IPS-11a (cell line): ENCODE measurements around the gene ZNF584.
A peak's percentile ranks its signal among the peaks of the same experiment; 100 is the strongest.

Source experiments
- H3K4me3 ChIP-seq: one replicate; pipeline ENCODE4 v1.5.1; 2013; ENCODE audit warnings: low read depth, low read length, control low read depth

Gene ZNF584

GRCh38 chr19:58385891-58386575 is 22.4 kb upstream of the ZNF584 start:
- peak overlapping the region; percentile 89 for H3K4me3 ChIP-seq

DNA sequence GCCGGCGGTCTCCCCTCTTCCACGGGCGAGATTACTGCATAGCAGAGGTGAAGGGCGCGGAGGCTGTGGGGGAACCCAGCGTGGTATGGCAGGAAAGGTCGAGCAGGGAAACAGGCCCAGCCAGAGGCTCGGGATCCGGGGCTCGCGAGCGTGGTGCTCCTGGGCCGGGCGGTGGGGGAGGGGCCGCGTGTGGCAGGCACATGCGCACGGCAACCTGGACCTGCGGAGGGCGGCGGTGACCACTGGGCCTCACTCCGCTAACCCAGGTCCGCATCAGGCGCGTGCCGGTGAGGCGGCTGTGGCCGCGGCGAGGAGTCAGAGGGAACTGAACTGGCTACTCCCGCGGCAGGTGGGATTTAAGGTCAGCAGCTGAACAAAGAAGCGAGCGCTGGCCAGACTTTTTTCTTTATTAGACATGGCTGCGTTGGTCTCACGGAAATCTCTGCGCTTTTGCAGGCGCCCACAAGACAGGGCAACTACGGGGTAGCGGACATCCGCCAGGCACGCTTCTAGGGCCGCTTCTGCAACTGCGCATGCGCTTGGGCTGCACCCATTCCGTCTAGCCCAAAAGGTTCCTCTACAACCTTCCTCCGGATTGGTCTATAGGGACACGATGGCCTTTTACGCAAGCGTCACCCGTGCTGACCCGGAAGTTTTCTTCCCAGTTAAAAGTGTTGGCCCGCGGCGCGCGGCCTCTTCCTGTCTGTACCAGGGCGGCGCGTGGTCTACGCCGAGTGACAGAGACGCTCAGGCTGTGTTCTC is 21.7 kb upstream of the ZNF584 start, which contains the start of gene RPS5:
Gene RPS5 (plus strand): TSS at position 694 of the 762 bp plus-strand sequence. CDS start 869 bp downstream, outside the sequence.
- H3K4me3 ChIP-seq: peak within 1 kb of the TSS; percentile 89

DNA sequence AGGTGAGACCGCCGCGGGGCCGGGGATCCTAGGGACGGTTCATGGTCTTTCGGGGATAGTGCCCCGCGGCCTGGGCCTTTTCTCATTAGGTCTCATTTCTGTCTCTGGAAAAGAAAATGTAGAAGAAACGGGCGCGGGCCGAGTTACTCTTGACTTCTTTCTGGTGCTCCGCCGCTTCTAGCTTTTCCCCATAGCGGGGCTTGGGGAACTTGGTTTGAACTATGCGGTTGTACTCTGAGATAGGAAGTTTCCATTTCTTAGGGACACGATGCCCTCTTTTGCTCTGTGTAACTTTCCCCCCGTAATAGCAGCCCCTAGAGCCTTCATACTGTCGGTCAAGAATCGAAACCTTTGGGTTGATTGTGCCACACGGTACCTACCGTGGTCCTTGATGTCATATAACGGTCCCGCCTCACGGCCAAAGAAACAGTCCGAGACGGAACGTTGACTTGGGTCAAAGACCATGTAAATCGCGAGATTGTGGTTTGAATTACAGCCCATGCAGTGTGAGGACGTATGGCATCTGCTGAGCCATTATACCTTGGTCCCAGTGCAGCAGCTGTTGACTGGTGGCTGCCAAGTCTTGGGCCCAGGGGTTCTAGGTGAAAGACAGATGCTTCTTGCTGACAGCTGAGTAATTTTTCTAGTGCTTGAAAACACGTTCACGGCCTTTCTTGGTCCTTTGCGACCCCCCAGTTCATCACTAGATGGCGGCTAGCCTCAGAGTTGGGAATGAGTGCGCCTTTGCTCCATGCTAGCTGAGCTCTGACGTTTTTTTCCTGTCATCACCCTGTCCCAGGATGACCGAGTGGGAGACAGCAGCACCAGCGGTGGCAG is 20.9 kb upstream of the ZNF584 start:
- H3K4me3 ChIP-seq: peak overlapping the region; percentile 89

DNA sequence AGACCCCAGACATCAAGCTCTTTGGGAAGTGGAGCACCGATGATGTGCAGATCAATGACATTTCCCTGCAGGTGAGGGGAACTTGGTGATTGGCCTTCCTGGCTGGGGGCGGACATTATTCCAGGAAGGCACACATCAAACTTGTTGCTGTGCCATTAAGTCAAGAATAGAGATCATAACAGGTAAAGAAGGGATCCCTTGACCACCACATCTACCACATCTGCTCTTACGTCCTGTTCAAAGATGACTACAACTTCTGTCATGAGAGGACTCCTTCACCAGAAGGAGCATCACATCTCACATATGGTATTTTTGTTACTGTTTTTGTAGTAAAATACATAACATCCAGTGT is 20.3 kb upstream of the ZNF584 start:
- H3K4me3 ChIP-seq: peak overlapping the region; percentile 89

- no peak overlapping the region for H3K4me3 ChIP-seq
These were observed 15.3 kb upstream of the ZNF584 start for GRCh38 chr19:58392945-58393724.

- no peak overlapping the region for H3K4me3 ChIP-seq
These were observed 14.8 kb upstream of the ZNF584 start for GRCh38 chr19:58393725-58394033.

DNA sequence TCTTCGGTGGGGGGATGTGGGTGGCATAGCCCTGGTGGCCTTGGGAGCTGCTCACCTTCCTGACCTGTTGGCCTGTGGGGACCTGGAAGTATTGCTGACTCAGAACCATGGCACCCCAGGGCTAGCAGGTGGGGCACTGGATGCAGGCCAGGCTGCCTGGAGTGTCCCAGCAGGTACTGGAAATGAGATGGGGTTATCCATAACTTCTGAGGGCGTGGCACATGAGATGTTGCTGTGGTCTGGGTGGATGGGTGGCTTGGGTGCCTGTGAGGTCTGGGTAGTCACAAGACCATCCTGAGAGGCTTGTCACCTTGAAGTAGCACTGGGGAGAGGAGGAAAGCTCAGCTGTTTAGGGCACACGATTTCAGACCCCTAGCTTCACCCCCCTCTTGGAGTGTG is 13.6 kb upstream of the ZNF584 start:
- H3K4me3 ChIP-seq: no peak overlapping the region

- peak within 1 kb of the TSS; percentile 25 for H3K4me3 ChIP-seq
These were observed 13.1 kb upstream of the ZNF584 start, which contains the start of gene RNF225 for GRCh38 chr19:58395220-58395978. TSS of gene RNF225 (plus strand) at chr19:58395656. CDS start at chr19:58396090, 434 bp downstream.

GRCh38 chr19:58395979-58396627 is 12.3 kb upstream of the ZNF584 start:
- peak overlapping the region; percentile 25 for H3K4me3 ChIP-seq

DNA sequence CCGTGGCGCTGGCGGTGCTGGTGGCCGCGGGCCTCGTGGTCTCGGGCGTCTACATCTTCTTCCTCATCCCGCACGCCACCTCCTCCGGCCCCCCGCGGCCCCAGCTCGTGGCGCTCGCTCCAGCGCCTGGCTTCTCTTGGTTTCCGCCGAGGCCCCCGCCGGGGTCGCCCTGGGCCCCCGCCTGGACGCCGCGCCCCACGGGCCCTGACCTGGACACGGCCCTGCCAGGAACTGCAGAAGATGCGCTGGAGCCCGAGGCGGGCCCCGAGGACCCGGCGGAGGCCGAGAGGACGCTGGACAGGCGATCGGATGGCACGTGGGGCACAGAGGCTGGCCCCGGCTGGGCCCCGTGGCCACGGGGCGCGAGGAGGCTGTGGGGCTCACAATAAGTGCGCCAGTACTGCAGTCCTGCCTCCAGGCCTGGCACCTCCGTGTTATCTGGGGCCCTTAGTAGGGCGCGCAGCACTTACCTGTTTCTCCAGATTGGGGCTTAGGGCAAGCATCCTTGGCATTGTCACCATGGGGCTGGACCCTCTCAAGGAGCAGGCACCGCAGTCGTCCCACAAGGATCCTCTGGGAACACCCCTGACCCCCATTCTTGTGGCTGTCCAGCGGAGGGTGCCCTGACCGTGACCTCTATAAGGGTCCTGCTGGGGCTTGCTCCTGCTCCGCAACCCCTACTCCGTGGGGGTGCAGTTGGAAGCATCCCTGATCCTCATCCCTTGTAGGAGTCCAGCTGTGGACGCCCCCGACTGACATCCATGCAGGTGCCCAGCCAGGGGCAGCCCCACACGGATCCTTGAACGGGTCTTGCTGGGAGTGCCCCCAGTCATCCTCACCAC is 11.5 kb upstream of the ZNF584 start:
- H3K4me3 ChIP-seq: peak overlapping the region; percentile 25

DNA sequence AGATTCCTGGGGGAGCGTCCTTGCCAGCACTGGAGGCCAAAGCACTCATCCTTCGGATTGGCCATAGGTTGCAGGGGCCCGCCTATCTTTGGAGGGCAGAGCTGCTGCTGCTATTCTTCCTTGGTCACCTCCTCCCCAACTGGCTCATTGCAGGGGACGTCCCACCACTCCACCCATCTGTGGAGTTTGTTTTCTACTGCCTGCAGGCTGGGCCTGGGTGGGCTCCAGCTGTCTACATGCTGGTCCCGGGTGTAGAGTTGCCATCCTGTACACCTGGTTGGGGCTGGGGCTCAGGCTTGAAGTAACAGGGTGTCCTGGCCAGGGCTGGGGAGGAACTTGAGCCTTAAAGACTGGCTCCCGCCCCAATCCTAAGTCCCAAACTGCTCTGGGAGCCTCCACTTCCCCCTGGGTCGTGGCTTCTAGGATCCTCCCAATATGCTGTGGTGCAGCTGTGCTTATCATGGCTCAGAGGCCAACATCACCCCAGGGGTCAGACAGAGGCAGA is 10.9 kb upstream of the ZNF584 start:
- H3K4me3 ChIP-seq: no peak overlapping the region

DNA sequence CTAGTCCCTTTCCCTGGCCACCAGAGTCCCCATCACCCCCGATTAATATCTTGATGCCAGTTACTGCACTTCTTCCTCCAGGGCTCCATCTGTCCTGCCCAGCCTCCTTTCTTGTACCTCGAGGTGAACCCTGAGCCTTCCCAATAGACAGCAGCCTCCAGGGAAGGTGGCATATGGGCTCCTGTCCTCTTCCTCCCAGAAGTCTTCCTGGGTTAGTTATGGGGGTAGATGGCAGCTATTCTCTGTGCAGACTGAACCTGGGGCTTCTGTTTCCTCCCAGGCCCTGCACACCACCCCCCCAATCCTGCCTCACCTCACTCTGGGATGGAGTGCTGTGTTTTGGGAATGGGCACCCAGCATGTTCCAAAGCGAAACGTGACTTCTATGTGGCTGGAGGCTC is 10.4 kb upstream of the ZNF584 start:
- no peak overlapping the region for H3K4me3 ChIP-seq

DNA sequence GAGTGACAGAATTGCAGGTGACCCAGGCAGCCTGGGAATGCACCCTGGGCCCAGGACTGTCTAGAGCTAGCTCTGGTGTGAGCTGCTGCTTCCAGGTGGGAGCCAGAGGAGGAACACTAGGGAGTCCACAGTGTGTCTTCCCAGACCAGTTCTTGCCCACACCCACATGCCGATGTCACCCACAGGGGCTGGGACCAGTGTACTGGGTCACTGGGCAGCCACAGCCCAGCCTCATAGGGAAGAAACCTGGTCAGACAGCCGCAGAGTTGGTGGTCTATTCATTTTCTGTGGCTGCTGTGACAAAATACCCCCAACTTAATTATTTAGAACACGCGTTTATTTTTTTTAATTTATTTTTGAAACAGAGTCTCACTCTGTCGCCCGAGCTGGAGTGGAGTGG is 9.9 kb upstream of the ZNF584 start:
- no peak overlapping the region for H3K4me3 ChIP-seq

GRCh38 chr19:58399903-58400302 is 8.5 kb upstream of the ZNF584 start:
- H3K4me3 ChIP-seq: no peak overlapping the region

GRCh38 chr19:58400316-58400915 is 8.0 kb upstream of the ZNF584 start:
- peak overlapping the region; percentile 39 for H3K4me3 ChIP-seq

GRCh38 chr19:58400916-58401839 is 7.3 kb upstream of the ZNF584 start:
- peak overlapping the region; percentile 66 for H3K4me3 ChIP-seq

GRCh38 chr19:58401840-58402421 is 6.5 kb upstream of the ZNF584 start:
- H3K4me3 ChIP-seq: peak overlapping the region; percentile 66
